Adrenal gland (tissue), 5 donors: ENCODE results near the gene TCEAL4.
A peak's percentile ranks its signal among the peaks of the same experiment; 100 is the strongest.

Experiments used
- CTCF ChIP-seq, 6 experiments: fragments of 450-650 bp in 4 of 6; fragments of 200-600 bp in 2 of 6; sonication (generic) in 1 of 6; IDR thresholded peaks; 1 replicate in 5 of 6; 2 replicates in 1 of 6; pipeline versions ENCODE4 v1.5.1 to v1.8.0; 2016 to 2021; ENCODE audit warnings: antibody characterized with exemption in 6 of 6, mild to moderate bottlenecking in 2 of 6, moderate library complexity in 1 of 6
- POLR2A ChIP-seq, 2 donors: fragments of 450-650 bp; IDR thresholded peaks; one replicate each; pipeline ENCODE4 v1.6.1; 2017; ENCODE audit warnings: antibody characterized with exemption in 2 of 2, mild to moderate bottlenecking in 2 of 2, moderate library complexity in 1 of 2
- donor health status: DM: no; HTN: no; CAD: no.

GRCh38 chrX:103624111-103624510, 38.8 kb downstream of the TCEAL4 start:
- TF ChIP-seq CTCF (IDR thresholded peaks at IDR 0.05) (no peak), POLR2A (IDR thresholded peaks at IDR 0.05) (peak in 1 of 2 donors; percentile 8)
